Neural crest cell (in vitro differentiated cells): ENCODE data around the gene APOH. TPM values are rescaled to one million over a fixed set of nuclear protein-coding genes. Genes with fewer than 3 reads are reported as not detected.

Source experiments
- DNase-seq: peaks from one replicate; pipeline ENCODE4 v3.0.0; 2021; ENCODE audit warnings: low read depth, mixed read lengths, low spot score
- H3K27ac Mint-ChIP-seq: one replicate; pipeline ENCODE4 v1.8.0; 2021; ENCODE audit warnings: mild to moderate bottlenecking, mixed read lengths; ENCODE audit not compliant: unreplicated experiment
- H3K27me3 Mint-ChIP-seq: 2 replicates; pipeline ENCODE4 v1.8.0; 2021; ENCODE audit warnings: low read depth, mild to moderate bottlenecking, mixed read lengths
- H3K36me3 Mint-ChIP-seq: 2 replicates; pipeline ENCODE4 v1.8.0; 2021; ENCODE audit warnings: low read depth, mild to moderate bottlenecking, mixed read lengths
- H3K4me1 Mint-ChIP-seq: 2 replicates; pipeline ENCODE4 v1.8.0; 2021; ENCODE audit warnings: mixed read lengths
- H3K4me3 Mint-ChIP-seq: one replicate; pipeline ENCODE4 v1.8.0; 2021; ENCODE audit warnings: mild to moderate bottlenecking, mixed read lengths
- H3K9me3 Mint-ChIP-seq: 2 replicates; pipeline ENCODE4 v1.8.0; 2021; ENCODE audit warnings: mixed read lengths
- total RNA-seq: library from RNA; stranded (reverse); gene quantifications from 2 replicates; pipeline ENCODE4 v1.2.1, GENCODE V29; 2021
- TF ChIP-seq, protein P1 (sequence below): fragments of 200-600 bp; sonication (generic); conservative IDR thresholded peaks from 2 replicates; pipeline ENCODE4 v1.5.0; 2021; ENCODE audit warnings: antibody characterized with exemption, mild to moderate bottlenecking

APOH gene
- total RNA-seq, 1 donor from 2014 or later = not detected

DNA sequence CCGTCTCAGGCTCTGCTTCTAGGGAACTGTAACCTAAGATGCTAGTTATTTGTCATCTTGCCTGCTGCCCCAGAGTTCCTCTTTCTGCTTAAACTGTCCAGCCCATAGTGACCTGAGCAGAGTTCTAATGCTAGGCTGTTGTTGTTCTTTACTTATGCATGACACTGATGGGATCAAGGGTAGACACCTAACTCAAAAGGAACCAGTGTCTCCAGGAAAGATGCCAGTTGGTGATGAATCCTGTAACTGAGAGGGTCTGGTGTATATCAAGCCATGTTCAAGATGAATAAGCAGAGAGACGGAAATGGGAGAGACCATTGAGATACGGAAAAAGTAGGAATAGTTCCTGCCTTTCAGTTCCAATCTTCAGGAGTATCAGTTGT is 13.7 kb downstream of the APOH start:
- no peaks in the 10 kb centered on the region for H3K27me3 Mint-ChIP-seq
- DNase-seq = no peak
- no peak overlapping the region for H3K27ac Mint-ChIP-seq
- TF ChIP-seq, protein P1, sequence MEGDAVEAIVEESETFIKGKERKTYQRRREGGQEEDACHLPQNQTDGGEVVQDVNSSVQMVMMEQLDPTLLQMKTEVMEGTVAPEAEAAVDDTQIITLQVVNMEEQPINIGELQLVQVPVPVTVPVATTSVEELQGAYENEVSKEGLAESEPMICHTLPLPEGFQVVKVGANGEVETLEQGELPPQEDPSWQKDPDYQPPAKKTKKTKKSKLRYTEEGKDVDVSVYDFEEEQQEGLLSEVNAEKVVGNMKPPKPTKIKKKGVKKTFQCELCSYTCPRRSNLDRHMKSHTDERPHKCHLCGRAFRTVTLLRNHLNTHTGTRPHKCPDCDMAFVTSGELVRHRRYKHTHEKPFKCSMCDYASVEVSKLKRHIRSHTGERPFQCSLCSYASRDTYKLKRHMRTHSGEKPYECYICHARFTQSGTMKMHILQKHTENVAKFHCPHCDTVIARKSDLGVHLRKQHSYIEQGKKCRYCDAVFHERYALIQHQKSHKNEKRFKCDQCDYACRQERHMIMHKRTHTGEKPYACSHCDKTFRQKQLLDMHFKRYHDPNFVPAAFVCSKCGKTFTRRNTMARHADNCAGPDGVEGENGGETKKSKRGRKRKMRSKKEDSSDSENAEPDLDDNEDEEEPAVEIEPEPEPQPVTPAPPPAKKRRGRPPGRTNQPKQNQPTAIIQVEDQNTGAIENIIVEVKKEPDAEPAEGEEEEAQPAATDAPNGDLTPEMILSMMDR = no peak
- H3K9me3 Mint-ChIP-seq = no peaks in the 10 kb centered on the region
- no peaks in the 10 kb centered on the region for H3K4me1 Mint-ChIP-seq
- no peak overlapping the region for H3K4me3 Mint-ChIP-seq
- H3K36me3 Mint-ChIP-seq = no peaks in the 10 kb centered on the region

DNA sequence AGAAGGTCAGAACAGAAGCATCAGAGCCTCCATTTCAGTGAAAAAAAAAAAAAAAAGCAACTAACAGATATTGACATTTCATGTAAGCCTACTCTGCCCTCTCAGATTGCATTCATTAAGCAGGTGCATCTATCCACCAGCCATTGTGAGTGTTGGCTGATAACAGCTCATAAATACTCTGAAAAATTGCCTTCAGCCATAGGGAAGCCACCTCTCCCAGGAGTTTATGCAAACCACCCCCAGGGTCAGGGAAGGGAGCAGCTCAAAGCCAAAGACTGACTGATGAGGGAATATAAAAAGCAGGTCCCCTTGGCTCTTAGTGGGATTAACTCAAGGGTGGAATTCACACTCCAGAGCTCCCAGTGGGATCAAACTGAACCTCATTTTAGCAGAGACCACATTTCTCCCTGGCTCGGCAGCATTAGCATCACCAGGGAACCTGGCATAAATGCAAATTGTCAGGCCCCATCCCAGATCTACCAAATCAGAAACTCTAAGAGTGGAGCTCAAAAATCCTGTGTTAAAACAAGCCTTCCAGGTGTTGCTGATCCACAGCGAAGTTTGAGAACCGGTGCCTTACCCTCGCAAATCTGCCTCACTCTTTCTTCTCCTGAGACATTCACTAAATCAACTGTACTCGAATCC is 14.2 kb downstream of the APOH start:
- DNase-seq = no peak
- Mint-ChIP-seq H3K36me3 (no peaks in the 10 kb centered on the region), H3K4me3 (no peak overlapping the region), H3K4me1 (no peaks in the 10 kb centered on the region), H3K27ac (no peak overlapping the region), H3K27me3 (no peaks in the 10 kb centered on the region), H3K9me3 (no peaks in the 10 kb centered on the region)
- TF ChIP-seq, protein P1 = no peak

DNA sequence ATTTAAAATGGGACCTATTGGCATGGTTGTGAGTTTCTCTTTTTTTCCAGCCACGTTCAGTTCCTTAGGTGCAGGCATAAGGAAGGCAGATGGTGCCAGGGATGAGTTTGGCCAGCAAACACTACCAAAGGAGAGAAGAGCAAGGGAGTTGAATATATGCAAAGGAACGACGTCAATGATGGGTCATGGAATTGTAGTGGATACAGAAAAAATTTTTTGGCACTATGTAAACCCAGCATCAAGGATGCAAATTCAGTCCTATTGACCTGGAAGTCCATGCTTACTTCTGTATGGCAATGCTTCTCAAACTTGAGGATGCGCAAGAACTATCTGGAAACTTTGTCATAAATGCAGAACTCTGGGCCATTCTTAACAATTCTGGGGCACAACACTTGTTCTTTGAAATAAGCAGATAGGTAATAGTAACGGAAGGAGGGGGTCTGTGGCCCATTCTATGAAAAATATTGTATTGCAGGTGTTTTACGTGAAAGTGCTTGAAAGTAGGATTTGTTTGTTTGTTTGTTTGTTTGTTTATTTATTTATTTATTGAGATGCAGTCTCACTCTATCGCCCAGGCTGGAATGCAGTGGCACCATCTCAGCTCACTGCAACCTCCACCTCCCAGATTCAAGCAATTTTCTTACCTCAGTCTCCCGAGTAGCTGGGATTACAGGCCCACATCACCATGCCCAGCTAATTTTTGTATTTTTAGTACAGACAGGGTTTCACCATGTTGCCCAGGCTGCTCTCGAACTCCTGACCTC is 18.0 kb downstream of the APOH start:
- H3K27me3 Mint-ChIP-seq = no peaks in the 10 kb centered on the region
- no peak for DNase-seq
- H3K27ac Mint-ChIP-seq = no peak overlapping the region
- TF ChIP-seq, protein P1 = no peak
- H3K4me1 Mint-ChIP-seq = no peaks in the 10 kb centered on the region
- H3K36me3 Mint-ChIP-seq = peaks cover 2% of the 10 kb centered on the region
- no peak overlapping the region for H3K4me3 Mint-ChIP-seq
- H3K9me3 Mint-ChIP-seq = peaks cover 8% of the 10 kb centered on the region

DNA sequence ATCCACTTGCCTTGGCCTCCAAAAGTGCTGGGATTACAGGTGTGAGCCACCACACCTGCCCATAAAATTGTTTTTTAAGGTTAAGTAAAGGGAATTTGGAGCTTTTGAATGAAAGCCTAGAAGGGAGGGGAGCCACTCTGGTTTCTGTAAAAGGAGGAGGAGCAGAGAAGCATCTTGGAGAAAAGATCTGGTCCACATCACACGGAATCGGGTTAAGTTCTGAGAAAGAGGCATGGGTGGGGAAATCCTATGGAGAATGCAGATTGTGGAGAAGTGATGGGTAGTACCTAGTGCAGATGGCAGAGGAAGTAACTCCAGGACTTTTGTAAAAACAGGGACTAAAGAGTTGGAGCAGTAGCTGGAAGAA is 19.0 kb downstream of the APOH start:
- Mint-ChIP-seq H3K36me3 (peaks cover 2% of the 10 kb centered on the region), H3K27me3 (no peaks in the 10 kb centered on the region), H3K4me3 (no peak overlapping the region), H3K27ac (no peak overlapping the region), H3K9me3 (peaks cover 9% of the 10 kb centered on the region), H3K4me1 (no peaks in the 10 kb centered on the region)
- DNase-seq = no peak
- TF ChIP-seq, protein P1 = no peak

DNA sequence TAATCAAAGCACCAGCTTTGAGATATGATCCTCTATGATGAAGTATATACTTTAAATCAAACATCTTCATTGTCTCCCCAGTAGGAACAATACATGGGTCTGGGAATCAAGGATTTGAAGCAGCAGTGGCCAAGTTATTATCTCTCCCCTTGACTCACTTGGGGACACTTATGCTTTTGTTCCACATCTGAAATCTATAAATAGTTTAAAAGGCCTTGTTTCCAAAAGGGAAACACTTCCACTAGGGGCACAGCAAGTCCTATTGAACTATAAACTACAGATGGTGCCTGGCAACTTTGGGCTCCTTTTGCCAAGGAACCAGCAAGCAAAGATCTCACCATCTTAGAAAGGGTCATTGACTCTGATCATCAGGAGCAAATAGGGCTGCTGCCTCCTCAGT is 21.3 kb downstream of the APOH start:
- H3K27ac Mint-ChIP-seq = no peak overlapping the region
- H3K9me3 Mint-ChIP-seq = peaks cover 13% of the 10 kb centered on the region
- H3K36me3 Mint-ChIP-seq = peaks cover 2% of the 10 kb centered on the region
- peaks cover 3% of the 10 kb centered on the region for H3K4me1 Mint-ChIP-seq
- TF ChIP-seq, protein P1 = no peak
- no peak overlapping the region for H3K4me3 Mint-ChIP-seq
- no peak for DNase-seq
- H3K27me3 Mint-ChIP-seq = no peaks in the 10 kb centered on the region
